ENCODE results near the gene ATP1A2.
A peak's percentile ranks its signal among the peaks of the same experiment; 100 is the strongest.

The ATP1A2 gene

GRCh38 chr1:160084771-160085321, 30.7 kb upstream of the ATP1A2 start:
- H3K27ac ChIP-seq (ENCODE audit: extremely low read depth, low read depth, low read length): no peak overlapping the region
- ChIA-PET POLR2A (interaction anchor here (0.5 to 3.0 kb wide), 2 partner anchors 14 to 323 kb away, joined by 3 to 11 read pairs; partner anchors contain the start of gene IGSF8), CTCF (interaction anchor here (0.6 to 16.5 kb wide), 44 partner anchors 9 to 835 kb away, joined by 3 to 541 read pairs (median 5); partner anchors contain the start of genes IGSF8, IGSF9, KCNJ10 and PIGM)
- H3K4me1 ChIP-seq (ENCODE audit: control insufficient read depth, insufficient read depth, low read length): no peaks in the 10 kb centered on the region
- TF ChIP-seq ZNF140 (tag by site-specific recombination; IDR thresholded peaks at IDR 0.05) (no peak), ZNF596 (tag by site-specific recombination; IDR thresholded peaks at IDR 0.05) (no peak), ZNF114 (tag by site-specific recombination; IDR thresholded peaks at IDR 0.05) (no peak), ZNF148 (tag by site-specific recombination; IDR thresholded peaks at IDR 0.05; ENCODE audit: borderline replicate concordance) (no peak), ZSCAN18 (tag by site-specific recombination; IDR thresholded peaks at IDR 0.05) (no peak), ZNF202 (tag by site-specific recombination; IDR thresholded peaks at IDR 0.05; ENCODE audit: borderline replicate concordance) (no peak), ZNF488 (tag by site-specific recombination; IDR thresholded peaks at IDR 0.05) (no peak), ZNF391 (tag by site-specific recombination; IDR thresholded peaks at IDR 0.05; ENCODE audit: borderline replicate concordance, low read depth) (no peak), ZNF501 (tag by site-specific recombination; IDR thresholded peaks at IDR 0.05) (no peak), ZNF121 (tag by site-specific recombination; IDR thresholded peaks at IDR 0.05) (no peak), PRDM6 (tag by site-specific recombination; IDR thresholded peaks at IDR 0.05) (no peak), SCRT2 (tag by site-specific recombination; IDR thresholded peaks at IDR 0.05) (no peak), PRDM1 (tag by site-specific recombination; IDR thresholded peaks at IDR 0.05) (no peak), ZNF221 (tag by site-specific recombination; IDR thresholded peaks at IDR 0.05; ENCODE audit: borderline replicate concordance) (no peak), ZNF677 (tag by site-specific recombination; IDR thresholded peaks at IDR 0.05) (no peak)
- H3K4me3 ChIP-seq (ENCODE audit: low read depth, low read length): no peak overlapping the region
- H3K36me3 ChIP-seq (ENCODE audit: control insufficient read depth in 2 of 2, insufficient read depth in 1 of 2, low read length in 2 of 2): no peaks in the 10 kb centered on the region
- no peaks in the 10 kb centered on the region for H3K9me3 ChIP-seq (ENCODE audit: control insufficient read depth, insufficient read depth, low read depth, low read length)

GRCh38 chr1:160085686-160086455, 29.7 kb upstream of the ATP1A2 start:
- H3K9me3 ChIP-seq (ENCODE audit: control insufficient read depth, insufficient read depth, low read depth, low read length): no peaks in the 10 kb centered on the region
- no peaks in the 10 kb centered on the region for H3K4me1 ChIP-seq (ENCODE audit: control insufficient read depth, insufficient read depth, low read length)
- ChIA-PET POLR2A (interaction anchor here (0.6 to 3.0 kb wide), 2 partner anchors 13 to 1011 kb away, joined by 4 to 11 read pairs; partner anchors contain the start of gene IGSF8), CTCF (interaction anchor here (0.6 to 16.5 kb wide), 60 partner anchors 8 to 924 kb away, joined by 3 to 541 read pairs (median 4); partner anchors contain the start of genes CASQ1, IGSF8, IGSF9 and KCNJ10)
- H3K4me3 ChIP-seq (ENCODE audit: low read depth, low read length): no peak overlapping the region
- no peaks in the 10 kb centered on the region for H3K36me3 ChIP-seq (ENCODE audit: control insufficient read depth in 2 of 2, insufficient read depth in 1 of 2, low read length in 2 of 2)
- H3K27ac ChIP-seq (ENCODE audit: extremely low read depth, low read depth, low read length): no peak overlapping the region
- TF ChIP-seq ZNF354C (tag by site-specific recombination; IDR thresholded peaks at IDR 0.05; ENCODE audit: borderline replicate concordance, low read depth): no peak
- peak; percentile 40; the same call in 1 of the 2 replicates for TF ChIP-seq ZNF398 (tag by site-specific recombination; IDR thresholded peaks at IDR 0.05)
- no peak for TF ChIP-seq ZBTB7A (tag by site-specific recombination; IDR thresholded peaks at IDR 0.05; ENCODE audit: low read depth)
- TF ChIP-seq ZNF629 (tag by site-specific recombination; IDR thresholded peaks at IDR 0.05): peak; percentile 30; the same call in 1 of the 2 replicates
- no peak for TF ChIP-seq ZNF639 (tag by site-specific recombination; IDR thresholded peaks at IDR 0.05)
- 0 out of 2 replicates have a peak, but pooled peaks have one; percentile 58 for TF ChIP-seq ZNF2 (tag by site-specific recombination; IDR thresholded peaks at IDR 0.05)
- TF ChIP-seq ZNF366 (tag by site-specific recombination; conservative IDR thresholded peaks at IDR 0.05): peak; percentile 50

All from HEK293 (cell line).